HEK293 (cell line): ENCODE measurements around the gene DCBLD2.

ENCODE experiments used
- GLI4 ChIP-seq: fragments of 450-650 bp; formaldehyde crosslinking; IDR thresholded peaks from 2 replicates; pipeline ENCODE4 v1.5.1; 2016; ENCODE audit warnings: missing biosample characterization, missing genetic modification characterization
- KLF16 ChIP-seq: fragments of 450-650 bp; formaldehyde crosslinking; IDR thresholded peaks from 2 replicates; pipeline ENCODE4 v1.5.1; 2017; ENCODE audit warnings: missing biosample characterization, missing genetic modification characterization
- REPIN1 ChIP-seq: fragments of 450-650 bp; formaldehyde crosslinking; IDR thresholded peaks from 2 replicates; pipeline ENCODE4 v1.5.1; 2017; ENCODE audit warnings: missing biosample characterization, missing genetic modification characterization, low read depth
- ZNF121 ChIP-seq: fragments of 450-650 bp; formaldehyde crosslinking; IDR thresholded peaks from 2 replicates; pipeline ENCODE4 v1.5.1; 2016; ENCODE audit warnings: missing biosample characterization, missing genetic modification characterization
- ZNF133 ChIP-seq: fragments of 450-650 bp; formaldehyde crosslinking; IDR thresholded peaks from 2 replicates; pipeline ENCODE4 v1.5.1; 2016; ENCODE audit warnings: missing biosample characterization, missing genetic modification characterization
- ZNF660 ChIP-seq: fragments of 450-650 bp; IDR thresholded peaks from 2 replicates; pipeline ENCODE4 v1.5.1; 2018; ENCODE audit warnings: missing biosample characterization, mild to moderate bottlenecking, missing genetic modification characterization
- TF ChIP-seq, protein P1 (sequence below): fragments of 450-650 bp; formaldehyde crosslinking; IDR thresholded peaks from 2 replicates; pipeline ENCODE4 v1.5.1; 2016; ENCODE audit warnings: missing biosample characterization, missing genetic modification characterization
- TF ChIP-seq, protein P2 (sequence below): fragments of 450-650 bp; IDR thresholded peaks from 2 replicates; pipeline ENCODE4 v1.5.1; 2018; ENCODE audit warnings: missing biosample characterization, mild to moderate bottlenecking, missing genetic modification characterization
- TF ChIP-seq, protein P3 (sequence below): fragments of 450-650 bp; formaldehyde crosslinking; IDR thresholded peaks from 2 replicates; pipeline ENCODE4 v1.5.1; 2016; ENCODE audit warnings: missing biosample characterization, missing genetic modification characterization

GRCh38 chr3:98778383-98778782, 123.1 kb downstream of the DCBLD2 start:
- TF ChIP-seq REPIN1 (no peak), KLF16 (tag by site-specific recombination) (no peak), ZNF660 (tag by site-specific recombination) (no peak), GLI4 (tag by site-specific recombination) (no peak), ZNF121 (tag by site-specific recombination) (no peak), ZNF133 (tag by site-specific recombination) (no peak)
- TF ChIP-seq, protein P1, sequence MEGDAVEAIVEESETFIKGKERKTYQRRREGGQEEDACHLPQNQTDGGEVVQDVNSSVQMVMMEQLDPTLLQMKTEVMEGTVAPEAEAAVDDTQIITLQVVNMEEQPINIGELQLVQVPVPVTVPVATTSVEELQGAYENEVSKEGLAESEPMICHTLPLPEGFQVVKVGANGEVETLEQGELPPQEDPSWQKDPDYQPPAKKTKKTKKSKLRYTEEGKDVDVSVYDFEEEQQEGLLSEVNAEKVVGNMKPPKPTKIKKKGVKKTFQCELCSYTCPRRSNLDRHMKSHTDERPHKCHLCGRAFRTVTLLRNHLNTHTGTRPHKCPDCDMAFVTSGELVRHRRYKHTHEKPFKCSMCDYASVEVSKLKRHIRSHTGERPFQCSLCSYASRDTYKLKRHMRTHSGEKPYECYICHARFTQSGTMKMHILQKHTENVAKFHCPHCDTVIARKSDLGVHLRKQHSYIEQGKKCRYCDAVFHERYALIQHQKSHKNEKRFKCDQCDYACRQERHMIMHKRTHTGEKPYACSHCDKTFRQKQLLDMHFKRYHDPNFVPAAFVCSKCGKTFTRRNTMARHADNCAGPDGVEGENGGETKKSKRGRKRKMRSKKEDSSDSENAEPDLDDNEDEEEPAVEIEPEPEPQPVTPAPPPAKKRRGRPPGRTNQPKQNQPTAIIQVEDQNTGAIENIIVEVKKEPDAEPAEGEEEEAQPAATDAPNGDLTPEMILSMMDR, result no peak
- TF ChIP-seq, protein P2, sequence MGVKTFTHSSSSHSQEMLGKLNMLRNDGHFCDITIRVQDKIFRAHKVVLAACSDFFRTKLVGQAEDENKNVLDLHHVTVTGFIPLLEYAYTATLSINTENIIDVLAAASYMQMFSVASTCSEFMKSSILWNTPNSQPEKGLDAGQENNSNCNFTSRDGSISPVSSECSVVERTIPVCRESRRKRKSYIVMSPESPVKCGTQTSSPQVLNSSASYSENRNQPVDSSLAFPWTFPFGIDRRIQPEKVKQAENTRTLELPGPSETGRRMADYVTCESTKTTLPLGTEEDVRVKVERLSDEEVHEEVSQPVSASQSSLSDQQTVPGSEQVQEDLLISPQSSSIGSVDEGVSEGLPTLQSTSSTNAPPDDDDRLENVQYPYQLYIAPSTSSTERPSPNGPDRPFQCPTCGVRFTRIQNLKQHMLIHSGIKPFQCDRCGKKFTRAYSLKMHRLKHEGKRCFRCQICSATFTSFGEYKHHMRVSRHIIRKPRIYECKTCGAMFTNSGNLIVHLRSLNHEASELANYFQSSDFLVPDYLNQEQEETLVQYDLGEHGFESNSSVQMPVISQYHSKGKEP (tag by site-specific recombination), result no peak
- TF ChIP-seq, protein P3, sequence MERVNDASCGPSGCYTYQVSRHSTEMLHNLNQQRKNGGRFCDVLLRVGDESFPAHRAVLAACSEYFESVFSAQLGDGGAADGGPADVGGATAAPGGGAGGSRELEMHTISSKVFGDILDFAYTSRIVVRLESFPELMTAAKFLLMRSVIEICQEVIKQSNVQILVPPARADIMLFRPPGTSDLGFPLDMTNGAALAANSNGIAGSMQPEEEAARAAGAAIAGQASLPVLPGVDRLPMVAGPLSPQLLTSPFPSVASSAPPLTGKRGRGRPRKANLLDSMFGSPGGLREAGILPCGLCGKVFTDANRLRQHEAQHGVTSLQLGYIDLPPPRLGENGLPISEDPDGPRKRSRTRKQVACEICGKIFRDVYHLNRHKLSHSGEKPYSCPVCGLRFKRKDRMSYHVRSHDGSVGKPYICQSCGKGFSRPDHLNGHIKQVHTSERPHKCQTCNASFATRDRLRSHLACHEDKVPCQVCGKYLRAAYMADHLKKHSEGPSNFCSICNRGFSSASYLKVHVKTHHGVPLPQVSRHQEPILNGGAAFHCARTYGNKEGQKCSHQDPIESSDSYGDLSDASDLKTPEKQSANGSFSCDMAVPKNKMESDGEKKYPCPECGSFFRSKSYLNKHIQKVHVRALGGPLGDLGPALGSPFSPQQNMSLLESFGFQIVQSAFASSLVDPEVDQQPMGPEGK, result no peak
